ENCODE results near the gene GLI2. TPM values are rescaled to one million over a fixed set of nuclear protein-coding genes. Genes with fewer than 3 reads are reported as not detected.

The GLI2 gene
- total and polyA plus RNA-seq, 2 of the 8 experiments (the other 6 are each of a cell fraction or from before 2014, with no cell fraction given) = 18.4 to 46.9 TPM

- Histone ChIP-seq H2BK15ac (ENCODE audit: low read length) (0 out of 2 replicates have a peak overlapping the region, but pooled peaks have one; percentile 95), H2BK120ac (replicated peaks; ENCODE audit: low read depth, low read length) (peak overlapping the region; percentile 25), H4K20me1 (replicated peaks in 1 of 2; ENCODE audit: control insufficient read depth in 1 of 2, insufficient read depth in 2 of 2, low read length in 2 of 2) (peaks cover 0 to 6% of the 10 kb centered on the region in 2 experiments), H3K27ac (ENCODE audit: low read depth, low read length) (peak overlapping the region; percentile 65; the same call in 1 of the 2 replicates), H3K4me2 (ENCODE audit: insufficient read depth in 1 of 2, low read depth in 2 of 2, low read length in 2 of 2) (peak overlapping the region; percentile 91 to 99), H3K79me2 (ENCODE audit: control insufficient read depth in 1 of 2, insufficient read depth in 2 of 2, low read length in 2 of 2) (peaks cover 8 to 63% of the 10 kb centered on the region in 2 experiments), H3K27me3 (replicated peaks in 1 of 4; ENCODE audit: control insufficient read depth in 3 of 4, extremely low read depth in 1 of 4, insufficient read depth in 3 of 4, low read length in 3 of 4) (no peaks in the 10 kb centered on the region; a peak in 1 of 7 replicates), H4K8ac (ENCODE audit: extremely low read depth, insufficient read depth, low read length) (0 out of 2 replicates have a peak overlapping the region, but pooled peaks have one; percentile 4), H3K9me3 (ENCODE audit: insufficient read depth in 2 of 2, low read depth in 1 of 2, low read length in 1 of 2) (no peaks in the 10 kb centered on the region), H3K14ac (ENCODE audit: insufficient read length) (no peak overlapping the region), H3K56ac (replicated peaks; ENCODE audit: insufficient read length, low read depth, low read length) (peak overlapping the region; percentile 2), H2BK20ac (ENCODE audit: low read length) (peak overlapping the region; percentile 83), H3K9ac (replicated peaks in 1 of 4; ENCODE audit: extremely low read depth in 1 of 4, low read depth in 3 of 4, low read length in 3 of 4) (peak overlapping the region in 2 of 4 experiments; percentile 14 to 65; a peak in 2 of 7 replicates), H3K4me1 (replicated peaks in 1 of 4; ENCODE audit: control insufficient read depth in 3 of 4, insufficient read depth in 4 of 4, low read length in 3 of 4) (peaks cover 23 to 44% (median 31%) of the 10 kb centered on the region in 4 experiments), H2BK5ac (ENCODE audit: low read depth, low read length) (peak overlapping the region; percentile 74; the same call in 1 of the 2 replicates), H3K23ac (ENCODE audit: insufficient read length) (no peak overlapping the region), H4K91ac (replicated peaks; ENCODE audit: insufficient read length, low read length) (peak overlapping the region; percentile 87), H3K4me3 (ENCODE audit: extremely low read depth in 1 of 4, insufficient read depth in 2 of 4, low read depth in 3 of 4, low read length in 4 of 4) (peak overlapping the region; percentile 1 to 91 (median 84); a peak in 5 of 8 replicates), H3K79me1 (ENCODE audit: low read depth, low read length) (peaks cover 6% of the 10 kb centered on the region), H3K4ac (replicated peaks; ENCODE audit: insufficient read length, low read depth, low read length) (peak overlapping the region; percentile 39), H2BK12ac (ENCODE audit: low read depth, low read length) (peak overlapping the region; percentile 94), H3K23me2 (ENCODE audit: low read depth, low read length) (peaks cover 37% of the 10 kb centered on the region), H3K36me3 (ENCODE audit: control insufficient read depth in 2 of 4, insufficient read depth in 4 of 4, low read length in 3 of 4) (no peaks in the 10 kb centered on the region), H2AFZ (ENCODE audit: low read length) (no peak overlapping the region), H4K5ac (ENCODE audit: insufficient read length, low read depth, low read length) (peak overlapping the region; percentile 28), H3K18ac (ENCODE audit: extremely low read depth, low read length) (peak overlapping the region; percentile 99), H2AK5ac (ENCODE audit: low read depth, low read length) (peak overlapping the region; percentile 30)
- WGBS, 2 experiments (ENCODE audit: extremely low coverage in 1 of 2, insufficient coverage in 1 of 2, insufficient read length in 1 of 2, insufficient replicate concordance in 2 of 2, low coverage in 1 of 2, low lambda C conversion rate in 2 of 2, missing lambda C conversion rate in 1 of 2) = 21% methylated on average over 10 of the region's 10 CpGs; no CpG with 5 or more reads in 1 of the 2 experiments
- TF ChIP-seq RAD21 (IDR thresholded peaks at IDR 0.05 in 1 of 2, conservative IDR thresholded peaks at IDR 0.05 in 1 of 2; ENCODE audit: low read depth in 2 of 2, low read length in 2 of 2) (peak in 1 of 2 experiments; percentile 22; a peak in 2 of 4 replicates), POLR2A (IDR thresholded peaks at IDR 0.05; ENCODE audit: control extremely low read depth in 1 of 2, low read depth in 2 of 2, low read length in 2 of 2) (peak in 1 of 2 experiments; percentile 33; a peak in 1 of 3 replicates), CTBP2 (IDR thresholded peaks at IDR 0.05; ENCODE audit: borderline replicate concordance, insufficient read depth, insufficient read length, low read length) (no peak)
- DNase-seq (ENCODE audit: low read depth in 1 of 2, low spot score in 2 of 2) (peak in 1 of 2 experiments; percentile 53), FAIRE-seq (no peak)
- CTCF ChIA-PET (ENCODE audit: partially characterized antibody) = interaction anchor here (0.6 to 2.9 kb wide), 15 partner anchors 8 to 1211 kb away, joined by 3 to 11 read pairs (median 3); no protein-coding TSS in a partner anchor
- POLR2A ChIA-PET (ENCODE audit: partially characterized antibody) = interaction anchor here (0.6 to 6.6 kb wide), 23 partner anchors 9 to 594 kb away, joined by 3 to 38 read pairs (median 4); no protein-coding TSS in a partner anchor
Observed at GRCh38 chr2:120738786-120739437, 3.2 kb downstream of the GLI2 start.

Data from H1 (cell line).